Measurements from ENCODE around the gene SPAG16.
"Not testable (repeated sequence)": the region's sequence is repeated elsewhere in the genome, so short reads cannot be mapped to it uniquely, and the experiment has no call there.

Gene SPAG16

DNA sequence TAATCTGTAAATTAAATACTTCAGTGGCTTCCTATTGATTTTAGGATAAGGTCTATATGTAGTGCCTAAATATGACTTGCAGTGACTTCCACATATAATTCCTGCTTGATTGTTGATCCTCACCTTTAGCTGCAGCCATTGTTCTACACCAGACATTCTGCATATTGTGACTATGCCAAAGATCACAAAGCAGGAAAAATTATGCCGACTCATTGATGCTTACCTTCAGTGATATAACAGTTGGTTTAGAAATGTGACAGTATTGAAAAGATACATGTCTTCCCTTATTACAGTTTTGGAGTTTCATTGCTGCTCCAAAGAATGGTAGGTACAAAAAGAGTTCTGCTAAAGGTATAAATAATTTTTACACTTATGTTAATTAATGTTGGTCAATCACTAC, 12.3 kb upstream of the SPAG16 start:
- no peaks in the 10 kb centered on the region for H3K36me3 ChIP-seq (ENCODE audit: insufficient read depth, insufficient read length, low read length)
- H3K9me3 ChIP-seq (ENCODE audit: insufficient read depth, low read length), result no peaks in the 10 kb centered on the region
- TF ChIP-seq YY1 (IDR thresholded peaks at IDR 0.05; ENCODE audit: insufficient read depth, insufficient read length), result no peak
- TF ChIP-seq SUZ12 (IDR thresholded peaks at IDR 0.05; ENCODE audit: extremely low read depth, insufficient read depth, insufficient read length), result no peak
- no peak for TF ChIP-seq ZNF274 (IDR thresholded peaks at IDR 0.05; ENCODE audit: low read depth, low read length)
- no peaks in the 10 kb centered on the region for H3K27me3 ChIP-seq (ENCODE audit: insufficient read depth, insufficient read length)
- no peak overlapping the region for H3K4me3 ChIP-seq (ENCODE audit: insufficient read length, low read depth)
- no peak overlapping the region for H3K9ac ChIP-seq (ENCODE audit: insufficient read length, low read depth)
- H3K4me1 ChIP-seq (ENCODE audit: insufficient read depth, insufficient read length), result no peaks in the 10 kb centered on the region
- DNase-seq (ENCODE audit: low read depth, low spot score), result no peak

DNA sequence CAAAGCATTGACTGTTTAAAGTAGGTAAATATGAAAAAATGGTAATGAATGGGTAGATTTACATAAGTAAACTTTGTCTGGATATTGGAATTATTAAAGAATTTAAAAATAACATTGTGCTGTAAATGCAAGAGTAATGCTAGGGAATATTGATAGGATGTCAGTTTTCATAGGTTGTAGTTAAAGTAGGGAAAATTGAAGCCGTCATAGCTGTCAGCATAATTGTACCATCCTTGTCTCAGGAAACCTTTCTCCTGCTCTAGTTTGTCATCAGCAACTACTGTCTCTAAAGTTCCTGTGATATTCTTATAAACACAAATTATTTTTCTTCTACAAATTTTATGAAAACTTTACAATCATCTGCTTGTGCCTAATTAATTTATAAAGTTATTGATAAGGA, 10.1 kb upstream of the SPAG16 start:
- H3K4me1 ChIP-seq (ENCODE audit: insufficient read depth, insufficient read length), result no peaks in the 10 kb centered on the region
- no peaks in the 10 kb centered on the region; the same call in 1 of the 2 replicates for H3K9me3 ChIP-seq (ENCODE audit: insufficient read depth, low read length)
- no peak overlapping the region for H3K4me3 ChIP-seq (ENCODE audit: insufficient read length, low read depth)
- no peaks in the 10 kb centered on the region for H3K27me3 ChIP-seq (ENCODE audit: insufficient read depth, insufficient read length)
- no peaks in the 10 kb centered on the region for H3K36me3 ChIP-seq (ENCODE audit: insufficient read depth, insufficient read length, low read length)
- H3K9ac ChIP-seq (ENCODE audit: insufficient read length, low read depth), result no peak overlapping the region
- no peak for DNase-seq (ENCODE audit: low read depth, low spot score)
- TF ChIP-seq SUZ12 (IDR thresholded peaks at IDR 0.05; ENCODE audit: extremely low read depth, insufficient read depth, insufficient read length) (no peak), ZNF274 (IDR thresholded peaks at IDR 0.05; ENCODE audit: low read depth, low read length) (no peak), YY1 (IDR thresholded peaks at IDR 0.05; ENCODE audit: insufficient read depth, insufficient read length) (no peak)

- H3K36me3 ChIP-seq (ENCODE audit: insufficient read depth, insufficient read length, low read length), result no peaks in the 10 kb centered on the region
- DNase-seq (ENCODE audit: low read depth, low spot score), result no peak
- H3K27me3 ChIP-seq (ENCODE audit: insufficient read depth, insufficient read length), result no peaks in the 10 kb centered on the region
- TF ChIP-seq SUZ12 (IDR thresholded peaks at IDR 0.05; ENCODE audit: extremely low read depth, insufficient read depth, insufficient read length), result no peak
- no peak for TF ChIP-seq YY1 (IDR thresholded peaks at IDR 0.05; ENCODE audit: insufficient read depth, insufficient read length)
- TF ChIP-seq ZNF274 (IDR thresholded peaks at IDR 0.05; ENCODE audit: low read depth, low read length), result no peak
- H3K4me3 ChIP-seq (ENCODE audit: insufficient read length, low read depth), result no peak overlapping the region
- H3K4me1 ChIP-seq (ENCODE audit: insufficient read depth, insufficient read length), result no peaks in the 10 kb centered on the region
- no peak overlapping the region for H3K9ac ChIP-seq (ENCODE audit: insufficient read length, low read depth)
- H3K9me3 ChIP-seq (ENCODE audit: insufficient read depth, low read length), result no peaks in the 10 kb centered on the region; the same call in 1 of the 2 replicates
These were observed 9.0 kb upstream of the SPAG16 start for GRCh38 chr2:213275265-213275664.

DNA sequence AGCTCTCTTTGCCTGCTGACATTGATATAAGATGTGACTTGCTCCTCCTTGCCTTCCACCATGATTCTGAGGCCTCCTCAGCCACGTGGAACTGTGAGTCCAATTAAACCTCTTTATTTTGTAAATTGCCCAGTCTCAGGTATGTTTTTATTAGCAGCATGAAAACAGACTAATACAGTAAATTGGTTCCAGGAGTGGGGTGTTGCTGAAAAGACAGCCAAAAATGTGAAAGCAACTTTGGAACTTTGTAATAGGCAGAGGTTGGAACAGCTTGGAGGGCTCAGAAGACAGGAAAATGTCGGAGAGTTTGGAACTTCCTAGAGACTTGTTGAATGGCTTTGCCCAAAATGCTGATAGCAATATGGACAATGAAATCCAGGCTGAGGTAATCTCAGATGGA, 7.1 kb upstream of the SPAG16 start:
- DNase-seq (ENCODE audit: low read depth, low spot score); H3K9ac ChIP-seq (ENCODE audit: insufficient read length, low read depth); H3K4me1 ChIP-seq (ENCODE audit: insufficient read depth, insufficient read length); H3K27me3 ChIP-seq (ENCODE audit: insufficient read depth, insufficient read length); H3K4me3 ChIP-seq (ENCODE audit: insufficient read length, low read depth); H3K9me3 ChIP-seq (ENCODE audit: insufficient read depth, low read length); H3K36me3 ChIP-seq (ENCODE audit: insufficient read depth, insufficient read length, low read length): not testable (repeated sequence)

DNA sequence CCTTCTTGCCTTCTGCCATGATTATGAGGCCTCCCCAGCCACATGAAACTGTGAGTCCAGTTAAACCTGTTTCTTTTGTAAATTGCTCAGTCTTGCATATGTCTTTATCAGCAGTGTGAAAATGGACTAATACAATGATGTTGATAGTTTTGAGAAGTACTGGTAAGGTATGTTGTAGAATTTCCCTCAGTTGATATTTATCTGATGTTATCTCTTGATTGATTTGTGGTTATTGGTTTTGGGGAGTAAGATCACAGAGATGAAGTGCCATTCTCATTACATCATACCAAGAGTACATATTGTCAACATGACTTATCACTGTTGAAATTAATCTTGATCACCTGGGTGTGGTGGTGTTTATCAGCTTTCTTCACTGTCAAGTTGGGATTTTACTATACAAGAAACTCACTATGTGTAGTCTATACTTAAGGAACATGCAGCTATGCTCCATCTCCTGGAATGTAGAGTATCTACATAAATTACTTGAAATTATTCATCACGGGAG, 5.1 kb upstream of the SPAG16 start:
- Histone ChIP-seq H3K4me1 (ENCODE audit: insufficient read depth, insufficient read length) (no peaks in the 10 kb centered on the region), H3K4me3 (ENCODE audit: insufficient read length, low read depth) (no peak overlapping the region), H3K27me3 (ENCODE audit: insufficient read depth, insufficient read length) (no peaks in the 10 kb centered on the region), H3K36me3 (ENCODE audit: insufficient read depth, insufficient read length, low read length) (no peaks in the 10 kb centered on the region), H3K9me3 (ENCODE audit: insufficient read depth, low read length) (no peaks in the 10 kb centered on the region; the same call in 1 of the 2 replicates), H3K9ac (ENCODE audit: insufficient read length, low read depth) (no peak overlapping the region)
- no peak for DNase-seq (ENCODE audit: low read depth, low spot score)
- TF ChIP-seq SUZ12 (IDR thresholded peaks at IDR 0.05; ENCODE audit: extremely low read depth, insufficient read depth, insufficient read length) (no peak), ZNF274 (IDR thresholded peaks at IDR 0.05; ENCODE audit: low read depth, low read length) (no peak), YY1 (IDR thresholded peaks at IDR 0.05; ENCODE audit: insufficient read depth, insufficient read length) (no peak)

- no peak overlapping the region for H3K4me3 ChIP-seq (ENCODE audit: insufficient read length, low read depth)
- H3K9me3 ChIP-seq (ENCODE audit: insufficient read depth, low read length), result no peaks in the 10 kb centered on the region; the same call in 1 of the 2 replicates
- no peaks in the 10 kb centered on the region for H3K27me3 ChIP-seq (ENCODE audit: insufficient read depth, insufficient read length)
- no peak for TF ChIP-seq YY1 (IDR thresholded peaks at IDR 0.05; ENCODE audit: insufficient read depth, insufficient read length)
- no peak for TF ChIP-seq SUZ12 (IDR thresholded peaks at IDR 0.05; ENCODE audit: extremely low read depth, insufficient read depth, insufficient read length)
- no peak for TF ChIP-seq ZNF274 (IDR thresholded peaks at IDR 0.05; ENCODE audit: low read depth, low read length)
- H3K36me3 ChIP-seq (ENCODE audit: insufficient read depth, insufficient read length, low read length), result no peaks in the 10 kb centered on the region
- H3K4me1 ChIP-seq (ENCODE audit: insufficient read depth, insufficient read length), result no peaks in the 10 kb centered on the region
- no peak for DNase-seq (ENCODE audit: low read depth, low spot score)
- H3K9ac ChIP-seq (ENCODE audit: insufficient read length, low read depth), result no peak overlapping the region
These were observed 4.3 kb upstream of the SPAG16 start for GRCh38 chr2:213279971-213280370.

DNA sequence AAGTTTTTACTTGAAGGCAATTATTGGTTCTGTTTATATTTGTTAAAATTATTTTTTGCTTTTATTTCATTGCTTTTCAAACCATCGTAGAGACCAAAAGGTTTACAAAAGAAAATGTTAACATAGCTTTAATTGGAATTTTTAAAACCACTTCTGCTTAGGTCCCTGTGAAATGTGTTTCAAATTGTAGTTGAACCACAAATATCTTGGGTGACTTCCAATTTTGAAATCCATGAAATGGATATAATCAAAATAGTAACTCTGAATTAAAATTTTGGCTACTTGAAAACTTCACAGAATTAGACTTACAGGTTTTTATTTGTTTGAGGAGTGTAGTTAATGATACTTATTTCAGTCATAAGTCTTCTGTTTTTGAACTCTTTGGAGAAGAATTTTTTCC, 3.1 kb upstream of the SPAG16 start:
- DNase-seq (ENCODE audit: low read depth, low spot score), result no peak
- no peak for TF ChIP-seq YY1 (IDR thresholded peaks at IDR 0.05; ENCODE audit: insufficient read depth, insufficient read length)
- no peak for TF ChIP-seq ZNF274 (IDR thresholded peaks at IDR 0.05; ENCODE audit: low read depth, low read length)
- no peak for TF ChIP-seq SUZ12 (IDR thresholded peaks at IDR 0.05; ENCODE audit: extremely low read depth, insufficient read depth, insufficient read length)
- no peak overlapping the region for H3K4me3 ChIP-seq (ENCODE audit: insufficient read length, low read depth)

GRCh38 chr2:213285404-213285803, 1.1 kb downstream of the SPAG16 start:
- Histone ChIP-seq H3K27me3 (ENCODE audit: insufficient read depth, insufficient read length) (no peaks in the 10 kb centered on the region), H3K4me3 (ENCODE audit: insufficient read length, low read depth) (no peak overlapping the region), H3K36me3 (ENCODE audit: insufficient read depth, insufficient read length, low read length) (peaks cover 11% of the 10 kb centered on the region), H3K9ac (ENCODE audit: insufficient read length, low read depth) (peak overlapping the region; percentile 89), H3K9me3 (ENCODE audit: insufficient read depth, low read length) (no peaks in the 10 kb centered on the region), H3K4me1 (ENCODE audit: insufficient read depth, insufficient read length) (no peaks in the 10 kb centered on the region)
- TF ChIP-seq ZNF274 (IDR thresholded peaks at IDR 0.05; ENCODE audit: low read depth, low read length), result no peak
- no peak for TF ChIP-seq YY1 (IDR thresholded peaks at IDR 0.05; ENCODE audit: insufficient read depth, insufficient read length)
- TF ChIP-seq SUZ12 (IDR thresholded peaks at IDR 0.05; ENCODE audit: extremely low read depth, insufficient read depth, insufficient read length), result no peak
- no peak for DNase-seq (ENCODE audit: low read depth, low spot score)

More for the DNA sequence above, 3.1 kb upstream of the SPAG16 start:
- H3K36me3 ChIP-seq (ENCODE audit: insufficient read depth, insufficient read length, low read length), result peaks cover 3% of the 10 kb centered on the region
- H3K9ac ChIP-seq (ENCODE audit: insufficient read length, low read depth), result no peak overlapping the region
- H3K4me1 ChIP-seq (ENCODE audit: insufficient read depth, insufficient read length), result no peaks in the 10 kb centered on the region
- H3K9me3 ChIP-seq (ENCODE audit: insufficient read depth, low read length), result no peaks in the 10 kb centered on the region; the same call in 1 of the 2 replicates
- no peaks in the 10 kb centered on the region for H3K27me3 ChIP-seq (ENCODE audit: insufficient read depth, insufficient read length)

Measured in NT2/D1 (cell line).